TTC549 (cell line): ENCODE results near the gene LAMC3.
"Not testable (repeated sequence)": the region's sequence is repeated elsewhere in the genome, so short reads cannot be mapped to it uniquely, and the experiment has no call there.

Experiments
- FAIRE-seq: peaks from 2 replicates; lab custom pipeline; 2012; peaks lifted over from hg19 to GRCh38; lab: Jason Lieb, UNC

LAMC3 gene

GRCh38 chr9:131082774-131083512 is 74.0 kb downstream of the LAMC3 start:
- FAIRE-seq, result no peak

- FAIRE-seq, result no peak
Measured at GRCh38 chr9:131084661-131085369, 75.8 kb downstream of the LAMC3 start.

DNA sequence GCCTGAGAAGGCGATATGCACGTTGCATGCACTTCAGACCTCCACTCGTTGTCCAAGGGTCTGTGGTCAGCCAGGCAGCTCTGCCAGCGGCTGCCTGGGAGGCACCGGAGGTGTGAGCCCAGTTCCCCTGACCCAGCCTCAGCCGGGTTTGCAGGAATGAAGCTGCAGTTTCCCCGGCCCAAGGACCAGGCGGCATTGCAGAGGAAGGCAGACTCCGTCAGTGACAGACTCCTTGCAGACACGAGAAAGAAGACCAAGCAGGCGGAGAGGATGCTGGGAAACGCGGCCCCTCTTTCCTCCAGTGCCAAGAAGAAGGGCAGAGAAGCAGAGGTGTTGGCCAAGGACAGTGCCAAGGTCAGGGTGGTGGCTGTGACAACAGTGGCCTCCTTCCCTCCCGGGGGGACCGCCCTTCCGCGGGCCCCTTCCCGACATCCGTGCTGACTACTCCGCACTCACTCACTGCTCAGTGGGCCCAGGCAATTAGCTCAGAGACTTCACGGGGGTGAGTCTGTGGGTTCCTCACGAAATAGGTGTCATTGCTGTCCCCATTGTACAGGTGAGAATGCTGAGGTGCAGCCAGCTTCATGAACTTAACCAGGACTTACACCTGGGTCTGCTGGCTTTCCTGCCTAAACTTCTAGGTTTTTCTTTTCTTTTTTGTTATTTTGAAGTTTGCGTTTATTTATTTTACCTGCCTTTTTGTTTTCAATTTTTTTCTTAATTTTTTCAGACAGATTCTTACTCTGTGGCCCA is 76.6 kb downstream of the LAMC3 start:
- FAIRE-seq, result no peak

DNA sequence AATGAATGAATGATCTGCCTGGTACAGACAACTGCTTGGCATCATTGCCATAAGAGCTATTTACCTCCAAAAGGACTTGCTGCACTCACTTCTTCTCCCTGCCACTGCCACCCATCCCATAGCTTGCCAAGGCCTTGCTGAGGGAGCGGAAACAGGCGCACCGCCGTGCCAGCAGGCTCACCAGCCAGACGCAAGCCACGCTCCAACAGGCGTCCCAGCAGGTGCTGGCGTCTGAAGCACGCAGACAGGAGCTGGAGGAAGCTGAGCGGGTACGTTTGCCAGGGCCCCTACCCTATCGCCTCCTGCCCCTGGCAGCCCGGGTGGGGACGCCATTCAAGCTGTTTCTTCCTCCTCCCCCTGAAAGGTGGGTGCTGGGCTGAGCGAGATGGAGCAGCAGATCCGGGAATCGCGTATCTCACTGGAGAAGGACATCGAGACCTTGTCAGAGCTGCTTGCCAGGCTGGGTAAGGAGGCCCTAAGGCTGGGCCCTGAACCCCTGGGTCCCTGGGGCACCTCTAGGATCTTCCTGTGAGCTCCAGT is 78.5 kb downstream of the LAMC3 start:
- FAIRE-seq, result no peak

GRCh38 chr9:131090025-131090787 is 81.2 kb downstream of the LAMC3 start:
- no peak for FAIRE-seq

- no peak for FAIRE-seq
Measured at GRCh38 chr9:131091352-131091992, 82.5 kb downstream of the LAMC3 start.

DNA sequence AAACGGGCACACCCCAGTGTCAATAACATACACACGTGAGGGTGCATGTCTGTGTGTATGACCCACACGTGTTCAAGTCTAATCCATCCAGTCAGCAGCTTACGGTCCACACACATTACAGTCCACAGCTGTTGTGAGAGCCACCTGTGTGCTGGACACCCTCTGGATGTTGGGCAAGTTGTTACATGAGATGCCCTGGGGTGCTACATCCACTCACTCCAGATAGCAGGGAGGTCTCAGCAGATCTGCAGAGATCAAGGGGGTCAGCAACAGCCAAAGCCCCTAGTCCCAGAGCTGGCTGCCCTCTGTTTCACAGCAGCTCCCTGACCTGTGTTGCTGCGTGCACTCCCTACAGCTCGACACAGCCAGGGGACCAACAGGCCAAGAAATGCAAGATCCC is 83.1 kb downstream of the LAMC3 start:
- no peak for FAIRE-seq

DNA sequence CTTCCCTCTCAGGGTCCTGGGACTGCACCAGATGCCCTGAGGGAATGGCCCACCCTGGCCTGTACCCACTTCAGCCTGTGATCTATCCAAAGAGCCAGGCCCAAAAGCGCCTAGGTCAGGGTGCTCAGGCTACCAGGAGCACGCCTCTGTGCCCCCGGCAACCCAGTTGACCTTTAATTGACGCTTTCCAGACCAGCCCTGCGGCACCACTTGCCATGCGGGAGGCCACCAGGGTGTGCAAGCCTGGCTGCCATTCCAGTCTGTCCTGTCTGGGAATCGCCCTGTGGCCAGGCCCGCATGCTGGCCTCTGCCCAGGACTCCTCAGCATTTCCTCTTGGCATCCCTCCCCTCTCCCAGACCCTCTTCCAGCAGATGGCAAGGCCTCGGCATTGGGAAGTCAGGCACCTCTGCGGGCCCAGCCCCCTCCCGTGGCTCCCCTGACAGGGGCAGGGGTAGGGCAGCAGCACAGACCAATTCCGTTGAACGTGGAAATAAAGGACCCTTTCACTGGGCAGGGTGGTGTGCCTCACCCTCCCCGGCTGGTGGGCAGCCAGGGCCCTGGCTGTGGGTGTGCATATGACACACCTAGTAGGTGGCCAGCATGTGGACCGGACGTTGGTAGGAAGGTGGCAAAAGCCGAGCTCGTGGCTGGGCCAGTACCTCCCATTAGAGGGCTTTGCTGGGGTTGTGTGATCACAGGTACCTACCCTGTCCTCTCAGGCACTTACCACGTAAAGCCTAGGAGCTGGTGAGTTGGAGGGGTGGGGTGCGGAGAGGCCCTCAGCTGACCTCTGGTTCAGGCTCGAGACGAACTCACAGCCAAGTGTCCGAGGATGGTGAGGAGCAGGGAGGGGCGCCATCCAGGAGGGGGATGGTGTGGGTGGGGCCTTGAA is 83.8 kb downstream of the LAMC3 start:
- no peak for FAIRE-seq

DNA sequence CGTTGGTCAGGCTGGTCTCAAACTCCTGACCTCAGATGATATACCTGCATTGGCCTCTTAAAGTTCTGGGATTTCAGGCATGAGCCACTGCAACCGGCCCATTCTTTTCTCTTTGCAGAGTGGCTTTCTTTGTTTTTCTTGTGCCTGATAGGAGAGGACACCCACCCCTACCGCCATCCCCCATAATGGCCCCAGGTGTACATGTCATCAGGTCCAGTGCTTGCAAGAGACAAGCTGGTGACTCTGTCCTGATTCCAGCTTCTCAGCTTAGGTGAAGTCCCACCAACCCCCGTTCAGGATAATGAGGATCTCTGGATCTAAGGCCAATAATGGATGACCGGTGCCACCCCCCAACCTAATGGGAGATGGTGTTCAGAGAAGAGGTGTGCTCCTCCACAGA is 85.0 kb downstream of the LAMC3 start:
- no peak for FAIRE-seq

- FAIRE-seq, result no peak
Measured at GRCh38 chr9:131094622-131095021, 85.6 kb downstream of the LAMC3 start.

DNA sequence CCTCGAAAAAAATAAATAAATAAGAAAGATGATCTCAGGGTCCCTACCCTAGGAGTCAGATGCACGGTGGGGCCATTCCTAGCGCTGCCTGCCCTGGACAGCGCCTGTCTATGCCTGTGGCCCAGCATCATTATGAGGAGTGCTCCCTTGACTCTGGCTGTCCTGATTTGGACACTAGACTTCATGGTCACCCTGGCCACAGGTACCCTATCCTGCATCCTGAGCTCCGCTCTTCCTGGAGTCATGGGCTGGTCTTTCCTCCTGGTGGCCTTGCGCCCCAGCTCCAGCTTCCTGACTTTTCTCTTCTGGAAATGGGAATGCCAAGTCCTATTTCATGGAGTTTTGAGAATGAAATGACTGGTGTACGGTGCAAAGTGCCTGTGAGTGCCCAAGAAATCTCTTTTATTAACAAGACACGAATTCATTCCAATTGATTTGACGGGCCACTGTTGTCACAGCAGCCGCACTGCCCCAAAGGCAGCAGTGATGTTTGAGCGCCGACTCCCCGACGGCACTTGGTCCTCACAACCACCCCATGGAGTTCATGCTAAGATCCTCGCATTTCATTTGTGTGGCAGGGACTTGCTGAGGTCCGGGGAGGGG is 86.8 kb downstream of the LAMC3 start:
- no peak for FAIRE-seq

GRCh38 chr9:131096269-131097125 is 87.5 kb downstream of the LAMC3 start, which contains the start of gene AIF1L:
TSS of gene AIF1L (plus strand) at chr9:131096531. CDS start at chr9:131096630, 99 bp downstream.
- FAIRE-seq, result no peak

- no peak for FAIRE-seq
Measured at GRCh38 chr9:131097126-131097947, 88.4 kb downstream of the LAMC3 start.

DNA sequence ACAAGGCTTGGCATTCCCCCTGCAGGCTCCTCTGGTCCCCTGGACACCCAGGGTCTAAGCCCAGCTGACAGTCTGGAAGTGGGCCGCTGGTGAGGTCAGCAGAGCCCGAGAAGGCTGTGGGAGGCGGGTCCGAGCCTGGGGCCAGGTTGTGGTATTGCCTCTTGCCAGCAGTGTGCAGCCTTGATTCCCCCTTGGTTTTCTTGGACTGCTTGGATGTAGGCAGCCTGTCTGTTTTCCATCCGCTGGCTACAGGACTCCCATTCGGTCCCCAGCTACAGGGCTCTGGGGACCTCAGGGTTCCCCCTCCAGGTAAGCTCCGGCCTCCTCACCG is 88.9 kb downstream of the LAMC3 start:
- no peak for FAIRE-seq

DNA sequence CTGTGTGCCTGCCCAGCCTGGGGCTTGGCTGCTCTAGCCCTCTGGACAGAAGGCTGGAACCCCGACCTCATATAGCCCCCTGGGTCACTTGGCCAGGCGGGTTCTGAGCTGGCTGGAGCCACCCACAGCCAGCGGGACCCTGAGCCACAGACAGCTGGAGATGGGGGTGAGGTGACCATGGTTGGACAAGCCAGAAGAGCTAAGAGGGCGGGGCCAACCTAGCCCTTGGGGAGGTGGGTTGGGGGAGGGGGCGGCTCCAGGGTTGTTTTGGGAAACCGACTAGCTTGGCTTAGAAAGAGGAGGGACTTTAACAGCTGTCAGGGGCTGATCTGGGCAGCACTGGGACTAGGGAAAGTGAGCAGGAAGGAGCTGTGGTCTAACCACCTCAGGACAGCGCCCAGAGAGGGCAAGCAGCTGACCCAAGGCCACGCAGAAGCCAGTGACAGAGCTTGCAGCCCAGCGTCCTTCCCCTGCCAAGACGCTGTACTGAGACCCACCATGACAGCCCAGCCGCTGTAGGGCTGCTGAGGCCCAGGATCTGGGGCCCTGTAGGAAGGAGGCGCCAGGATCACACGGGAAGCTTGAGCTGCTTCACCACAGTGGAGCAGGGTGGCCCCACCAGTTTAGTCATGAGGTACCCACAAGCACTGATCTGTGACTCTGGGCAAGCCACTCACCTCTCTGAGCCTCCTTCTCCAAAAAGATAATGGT is 89.6 kb downstream of the LAMC3 start:
- FAIRE-seq, result no peak

GRCh38 chr9:131099102-131099606 is 90.2 kb downstream of the LAMC3 start:
- no peak for FAIRE-seq

- FAIRE-seq, result not testable (repeated sequence)
Measured at GRCh38 chr9:131099845-131100244, 90.9 kb downstream of the LAMC3 start.
